Upper lobe of left lung (tissue), 6 donors: ENCODE data around the gene DAPK1. TPM values are rescaled to one million over a fixed set of nuclear protein-coding genes. Genes with fewer than 3 reads are reported as not detected.

ENCODE experiments used
- ATAC-seq, 2 donors: fragments of 200-7000 bp; cut with Tn5 transposase; one replicate each; pipeline ENCODE4 v1.9.1; 2022; ENCODE audit warnings: mild to moderate bottlenecking in 2 of 2, moderate library complexity in 2 of 2; ENCODE audit not compliant: low FRiP score in 2 of 2
- DNase-seq, 2 donors: peaks; one replicate each; pipeline ENCODE4 v3.0.0-alpha.2; 2019 to 2020
- H3K27ac ChIP-seq, 4 donors: fragments of 200-600 bp; sonication (generic); one replicate each; pipeline ENCODE4 v1.5.1; 2016 to 2019
- H3K27me3 ChIP-seq, 4 donors: fragments of 200-600 bp; sonication (generic); one replicate each; pipeline ENCODE4 v1.5.1; 2017 to 2019
- H3K36me3 ChIP-seq, 4 donors: fragments of 200-600 bp; sonication (generic); one replicate each; pipeline ENCODE4 v1.5.1; 2016 to 2019
- H3K4me1 ChIP-seq, 4 donors: fragments of 200-600 bp; sonication (generic); one replicate each; pipeline ENCODE4 v1.5.1; 2018 to 2019
- H3K4me3 ChIP-seq, 4 donors: fragments of 200-600 bp; sonication (generic); one replicate each; pipeline ENCODE4 v1.5.1; 2017 to 2019; ENCODE audit warnings: mild to moderate bottlenecking in 2 of 4, moderate library complexity in 1 of 4
- H3K9me3 ChIP-seq, 4 donors: fragments of 200-600 bp; sonication (generic); one replicate each; pipeline ENCODE4 v1.5.1; 2018 to 2019
- EP300 ChIP-seq, 4 donors: sonication (generic); formaldehyde crosslinking; IDR thresholded peaks; one replicate each; pipeline ENCODE4 v1.5.1; 2017; ENCODE audit warnings: antibody characterized with exemption in 4 of 4, control low read depth in 2 of 4
- POLR2A ChIP-seq, 4 donors: fragments of 450-650 bp; IDR thresholded peaks; one replicate each; pipeline ENCODE4 v1.5.1; 2016 to 2017; ENCODE audit warnings: antibody characterized with exemption in 4 of 4, mild to moderate bottlenecking in 2 of 4
- POLR2AphosphoS5 ChIP-seq, 2 donors: sonication (generic); formaldehyde crosslinking; IDR thresholded peaks; one replicate each; pipeline ENCODE4 v1.5.1; 2017; ENCODE audit warnings: antibody characterized with exemption in 2 of 2
- WGBS, 2 donors: methylation state at CpG; one replicate each; pipeline ENCODE4 v1.1.5; 2017 to 2018; 5-methylcytosine and 5-hydroxymethylcytosine counted together
- total RNA-seq, 6 donors: library from RNA; depleted of rRNA in 4 of 6; stranded (reverse); fragments of >200 nt in 4 of 6; gene quantifications; one replicate each; pipeline versions ENCODE4 v1.1.0 to v1.2.1, GENCODE V29; 2016 to 2021
- TF ChIP-seq, protein P1 (sequence below), 6 experiments: fragments of 450-650 bp in 4 of 6; fragments of 200-600 bp in 2 of 6; sonication (generic) in 2 of 6; IDR thresholded peaks; one replicate each; pipeline ENCODE4 v1.5.1; 2016 to 2019; ENCODE audit warnings: antibody characterized with exemption in 6 of 6
- donor health status: DM: no; HTN: no; CAD: no; lungs with moderate emphysema.
- donor health status: DM: no; HTN: yes; CAD: no; lungs with severe emphysema.

The DAPK1 gene
- total RNA-seq, 6 donors from 2014 or later: 125 to 334 (median 213) TPM

GRCh38 chr9:87497080-87497603 is 525 bp upstream of the DAPK1 start:
- H3K27me3 ChIP-seq: no peaks in the 10 kb centered on the region
- ATAC-seq (no peak), DNase-seq (no peak)
- WGBS, 2 donors: 16 to 21% methylated on average over 12 to 15 of the region's 15 CpGs
- H3K36me3 ChIP-seq: no peaks in the 10 kb centered on the region
- no peaks in the 10 kb centered on the region for H3K9me3 ChIP-seq
- peak overlapping the region; percentile 55 to 81 (median 78) for H3K4me3 ChIP-seq
- TF ChIP-seq, protein P1, sequence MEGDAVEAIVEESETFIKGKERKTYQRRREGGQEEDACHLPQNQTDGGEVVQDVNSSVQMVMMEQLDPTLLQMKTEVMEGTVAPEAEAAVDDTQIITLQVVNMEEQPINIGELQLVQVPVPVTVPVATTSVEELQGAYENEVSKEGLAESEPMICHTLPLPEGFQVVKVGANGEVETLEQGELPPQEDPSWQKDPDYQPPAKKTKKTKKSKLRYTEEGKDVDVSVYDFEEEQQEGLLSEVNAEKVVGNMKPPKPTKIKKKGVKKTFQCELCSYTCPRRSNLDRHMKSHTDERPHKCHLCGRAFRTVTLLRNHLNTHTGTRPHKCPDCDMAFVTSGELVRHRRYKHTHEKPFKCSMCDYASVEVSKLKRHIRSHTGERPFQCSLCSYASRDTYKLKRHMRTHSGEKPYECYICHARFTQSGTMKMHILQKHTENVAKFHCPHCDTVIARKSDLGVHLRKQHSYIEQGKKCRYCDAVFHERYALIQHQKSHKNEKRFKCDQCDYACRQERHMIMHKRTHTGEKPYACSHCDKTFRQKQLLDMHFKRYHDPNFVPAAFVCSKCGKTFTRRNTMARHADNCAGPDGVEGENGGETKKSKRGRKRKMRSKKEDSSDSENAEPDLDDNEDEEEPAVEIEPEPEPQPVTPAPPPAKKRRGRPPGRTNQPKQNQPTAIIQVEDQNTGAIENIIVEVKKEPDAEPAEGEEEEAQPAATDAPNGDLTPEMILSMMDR (IDR thresholded peaks at IDR 0.05): no peak
- TF ChIP-seq POLR2AphosphoS5 (IDR thresholded peaks at IDR 0.05) (no peak), EP300 (IDR thresholded peaks at IDR 0.05) (no peak), POLR2A (IDR thresholded peaks at IDR 0.05) (no peak)
- H3K27ac ChIP-seq: peak overlapping the region; percentile 88 to 96 (median 90)
- peaks cover 10 to 23% (median 15%) of the 10 kb centered on the region in 4 donors for H3K4me1 ChIP-seq

GRCh38 chr9:87498046-87498810 is 561 bp downstream of the DAPK1 start:
- H3K27me3 ChIP-seq: no peaks in the 10 kb centered on the region
- H3K9me3 ChIP-seq: no peaks in the 10 kb centered on the region
- peak overlapping the region; percentile 88 to 96 (median 90) for H3K27ac ChIP-seq
- TF ChIP-seq POLR2A (IDR thresholded peaks at IDR 0.05): peak in 2 of 4 donors; percentile 18 to 37
- TF ChIP-seq, protein P1 (IDR thresholded peaks at IDR 0.05): peak in 4 of 6 experiments; percentile 19 to 57 (median 25)
- no peak for TF ChIP-seq EP300 (IDR thresholded peaks at IDR 0.05)
- no peak for TF ChIP-seq POLR2AphosphoS5 (IDR thresholded peaks at IDR 0.05)
- H3K4me1 ChIP-seq: peaks cover 18 to 34% (median 21%) of the 10 kb centered on the region in 4 donors
- 1 to 3% methylated on average over 13 to 19 of the region's 80 CpGs for WGBS, 2 donors
- no peaks in the 10 kb centered on the region for H3K36me3 ChIP-seq
- peak overlapping the region; percentile 55 to 81 (median 78) for H3K4me3 ChIP-seq
- DNase-seq (peak; percentile 64 to 92), ATAC-seq (peak; percentile 69 to 84)

DNA sequence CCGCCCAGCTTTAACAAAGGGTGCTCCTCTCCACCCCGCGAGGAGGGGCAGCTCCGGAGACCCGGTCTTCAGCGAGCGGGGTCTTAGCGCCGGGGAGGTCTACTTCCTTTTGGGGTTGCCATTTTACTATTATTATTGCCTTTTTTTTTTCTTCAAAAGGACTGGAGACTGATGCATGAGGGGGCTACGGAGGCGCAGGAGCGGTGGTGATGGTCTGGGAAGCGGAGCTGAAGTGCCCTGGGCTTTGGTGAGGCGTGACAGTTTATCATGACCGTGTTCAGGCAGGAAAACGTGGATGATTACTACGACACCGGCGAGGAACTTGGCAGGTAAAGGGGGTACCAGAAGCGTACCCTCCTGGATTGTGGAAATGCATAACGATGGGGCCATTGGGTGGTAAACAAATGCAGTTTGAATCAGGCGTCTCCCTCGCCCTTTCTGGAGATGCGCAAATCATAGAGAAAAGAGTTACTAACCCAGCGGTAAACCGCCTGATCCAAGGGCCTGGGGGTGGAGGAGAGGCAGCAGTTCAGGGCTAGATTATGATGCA is 1.2 kb downstream of the DAPK1 start:
- Histone ChIP-seq H3K4me3 (peak overlapping the region; percentile 55 to 81 (median 78)), H3K27ac (peak overlapping the region; percentile 88 to 96 (median 90)), H3K27me3 (no peaks in the 10 kb centered on the region), H3K9me3 (no peaks in the 10 kb centered on the region), H3K4me1 (peaks cover 18 to 40% (median 27%) of the 10 kb centered on the region in 4 donors), H3K36me3 (no peaks in the 10 kb centered on the region)
- no peak for DNase-seq
- whole genome bisulfite sequencing, 2 donors: 19 to 29% methylated on average over 25 to 26 of the region's 26 CpGs
- TF ChIP-seq EP300 (IDR thresholded peaks at IDR 0.05) (no peak), POLR2A (IDR thresholded peaks at IDR 0.05) (no peak), POLR2AphosphoS5 (IDR thresholded peaks at IDR 0.05) (no peak)
- TF ChIP-seq, protein P1 (IDR thresholded peaks at IDR 0.05): no peak
- ATAC-seq: no peak

GRCh38 chr9:87499424-87500017 is 1.9 kb downstream of the DAPK1 start:
- ATAC-seq (no peak), DNase-seq (no peak)
- Histone ChIP-seq H3K27ac (peak overlapping the region; percentile 88 to 96 (median 90)), H3K4me3 (peak overlapping the region in 3 of 4 donors; percentile 76 to 81 (median 79)), H3K9me3 (no peaks in the 10 kb centered on the region), H3K36me3 (no peaks in the 10 kb centered on the region), H3K4me1 (peaks cover 18 to 40% (median 30%) of the 10 kb centered on the region in 4 donors), H3K27me3 (no peaks in the 10 kb centered on the region)
- WGBS, 2 donors: 21 to 36% methylated on average over 2 of the region's 2 CpGs
- TF ChIP-seq POLR2A (IDR thresholded peaks at IDR 0.05) (no peak), POLR2AphosphoS5 (IDR thresholded peaks at IDR 0.05) (no peak), EP300 (IDR thresholded peaks at IDR 0.05) (no peak)
- TF ChIP-seq, protein P1 (IDR thresholded peaks at IDR 0.05): no peak
